HG03575 (cell line): Measurements from ENCODE around the gene SRPK2.
"Not testable (repeated sequence)": the region's sequence is repeated elsewhere in the genome, so short reads cannot be mapped to it uniquely, and the experiment has no call there.

Source experiments
- ATAC-seq: cut with Tn5 transposase; IDR thresholded peaks from one replicate; pipeline ENCODE4 v1.9.1; 2021; ENCODE audit not compliant: unreplicated experiment, insufficient number of reproducible peaks, low FRiP score; ENCODE audit errors: extremely low read depth

Gene SRPK2

DNA sequence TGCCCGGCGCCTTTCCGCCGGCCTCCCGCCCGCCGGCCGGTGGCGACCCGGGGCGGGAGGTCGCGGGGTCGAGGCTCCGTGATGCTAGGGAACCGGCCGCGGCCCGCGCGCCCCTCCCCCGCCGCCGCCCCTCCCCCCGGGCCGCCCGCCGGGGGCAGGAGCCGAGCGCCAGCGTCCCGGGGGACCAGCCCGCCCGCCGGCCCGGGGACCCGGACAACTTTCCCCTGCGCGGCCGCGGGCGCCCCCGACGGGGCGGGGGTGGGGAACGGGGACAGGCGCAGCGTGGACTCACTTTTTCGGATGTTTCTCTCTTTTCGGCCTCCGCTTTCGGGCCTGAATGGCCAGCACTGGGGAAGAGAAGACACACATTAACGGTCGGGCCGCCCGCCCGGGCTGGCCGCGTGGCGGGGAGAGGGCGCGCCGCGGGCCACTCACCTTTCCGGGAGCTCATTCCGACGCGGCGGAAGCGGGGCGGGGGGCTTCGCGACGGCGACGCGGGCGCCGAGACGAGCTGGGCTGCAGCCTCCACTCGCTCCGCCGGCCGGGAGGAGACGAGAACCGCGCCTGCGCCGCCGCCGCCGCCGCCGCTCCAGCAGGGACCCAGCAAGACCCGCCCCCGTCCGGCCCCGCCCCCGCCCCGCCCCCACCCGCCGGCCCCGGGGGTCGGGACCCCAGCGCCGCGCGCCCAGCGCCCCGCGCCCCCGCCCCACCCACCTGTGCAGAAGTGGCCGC, at the start of gene SRPK2:
SRPK2 (minus strand) TSS at position 566 of the 732 bp plus-strand sequence.
- no peak for ATAC-seq

DNA sequence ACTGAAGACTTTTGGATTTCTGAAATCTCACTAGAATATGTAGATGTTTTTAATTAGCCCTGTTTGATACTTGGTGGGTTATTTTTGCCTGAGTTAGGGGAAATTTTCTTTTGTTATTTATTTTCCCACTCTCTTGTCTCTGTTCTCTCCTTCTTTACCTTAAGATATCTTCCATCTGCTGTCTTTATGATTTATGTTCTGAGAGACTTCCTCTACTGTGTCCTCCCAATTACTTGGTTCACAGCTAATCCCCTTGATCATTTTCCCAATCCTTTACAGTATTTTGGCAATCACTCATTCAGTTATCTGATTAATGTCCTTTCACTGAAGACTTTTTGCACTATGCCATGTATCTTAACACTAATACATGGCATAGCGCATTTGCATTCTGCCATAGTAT, 49.5 kb upstream of the SRPK2 start:
- ATAC-seq: no peak

DNA sequence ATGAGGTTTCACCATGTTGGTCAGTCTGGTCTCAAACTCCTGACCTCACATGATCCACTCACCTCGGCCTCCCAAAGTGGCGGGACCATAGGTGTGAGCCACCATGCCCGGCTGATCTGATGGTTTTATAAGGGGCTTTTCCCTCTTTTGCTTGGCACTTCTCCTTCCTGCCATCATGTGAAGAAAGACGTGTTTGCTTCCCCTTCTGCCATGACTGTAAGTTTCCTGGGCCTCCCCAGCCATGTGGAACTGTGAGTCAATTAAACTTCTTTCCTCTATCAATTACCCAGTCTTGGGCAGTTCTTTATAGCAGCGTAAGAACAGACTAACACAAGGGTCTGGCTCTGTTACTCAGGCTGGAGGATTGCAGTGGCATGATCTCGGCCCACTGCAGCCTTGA, 48.6 kb upstream of the SRPK2 start:
- ATAC-seq: not testable (repeated sequence)

DNA sequence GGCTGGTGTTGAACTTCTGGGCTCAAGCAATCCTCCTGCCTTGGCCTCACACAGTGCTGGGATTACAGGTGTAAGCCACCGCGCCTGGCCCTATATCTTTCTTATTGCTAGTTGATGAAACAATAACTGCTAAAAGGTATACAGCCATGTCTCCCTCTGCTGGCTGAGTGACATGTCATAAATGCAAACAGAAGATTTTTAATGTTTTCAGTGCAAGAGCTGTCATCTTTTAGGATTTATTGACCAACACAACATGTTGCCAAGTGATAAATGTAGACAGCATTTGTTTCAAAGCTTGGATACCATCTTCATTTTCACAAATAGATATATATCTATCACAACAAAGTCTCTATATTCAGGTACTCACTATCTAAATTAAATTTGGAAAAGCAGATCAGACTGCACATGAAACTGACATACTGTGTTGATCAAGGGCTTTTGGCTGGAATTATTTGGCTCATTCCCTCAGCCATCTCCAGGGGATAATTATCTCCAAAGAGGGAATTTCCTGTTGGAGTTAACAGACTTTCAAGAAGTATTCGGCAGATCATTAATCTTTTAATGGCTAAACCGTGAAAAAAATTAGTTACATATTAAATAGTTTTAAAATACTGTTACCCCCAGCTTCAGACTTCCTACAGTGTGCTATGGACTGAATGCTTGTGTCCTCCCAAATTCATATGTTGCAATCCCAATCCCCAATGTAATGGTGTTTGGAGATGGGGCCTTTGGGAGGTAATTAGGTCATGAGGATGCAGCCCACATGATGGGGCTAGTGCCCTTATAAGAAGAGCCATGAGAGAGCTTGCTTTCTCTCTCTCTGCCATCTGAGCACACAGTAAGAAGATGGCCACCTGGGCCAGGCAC, 41.3 kb upstream of the SRPK2 start:
- no peak for ATAC-seq

DNA sequence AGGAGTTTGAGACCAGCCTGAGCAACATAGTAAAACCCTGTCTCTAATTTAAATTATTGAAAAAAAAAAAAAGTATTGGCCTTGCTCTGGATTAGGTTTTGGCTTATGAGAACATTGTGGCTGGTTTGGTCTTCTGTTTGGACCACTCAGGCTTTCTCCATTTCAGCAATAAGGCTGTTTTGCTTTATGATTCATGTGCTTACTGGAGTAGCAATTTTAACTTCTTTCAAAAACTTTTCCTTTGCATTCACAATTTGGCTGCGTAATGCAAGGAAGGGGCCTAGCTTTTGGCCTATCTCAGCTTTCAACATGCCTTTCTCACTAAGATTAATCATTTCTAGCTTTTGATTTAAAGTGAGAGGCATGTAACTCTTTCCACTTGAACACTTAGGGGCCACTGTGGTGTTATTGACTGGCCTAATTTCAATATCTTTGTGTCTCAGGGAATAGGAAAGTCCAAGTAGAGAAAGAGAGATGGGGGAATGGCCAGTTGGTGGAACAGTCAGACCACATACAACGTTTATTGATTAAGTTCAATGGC, 38.0 kb upstream of the SRPK2 start:
- ATAC-seq: no peak

GRCh38 chr7:105423987-105424386, 35.3 kb upstream of the SRPK2 start:
- ATAC-seq: no peak

DNA sequence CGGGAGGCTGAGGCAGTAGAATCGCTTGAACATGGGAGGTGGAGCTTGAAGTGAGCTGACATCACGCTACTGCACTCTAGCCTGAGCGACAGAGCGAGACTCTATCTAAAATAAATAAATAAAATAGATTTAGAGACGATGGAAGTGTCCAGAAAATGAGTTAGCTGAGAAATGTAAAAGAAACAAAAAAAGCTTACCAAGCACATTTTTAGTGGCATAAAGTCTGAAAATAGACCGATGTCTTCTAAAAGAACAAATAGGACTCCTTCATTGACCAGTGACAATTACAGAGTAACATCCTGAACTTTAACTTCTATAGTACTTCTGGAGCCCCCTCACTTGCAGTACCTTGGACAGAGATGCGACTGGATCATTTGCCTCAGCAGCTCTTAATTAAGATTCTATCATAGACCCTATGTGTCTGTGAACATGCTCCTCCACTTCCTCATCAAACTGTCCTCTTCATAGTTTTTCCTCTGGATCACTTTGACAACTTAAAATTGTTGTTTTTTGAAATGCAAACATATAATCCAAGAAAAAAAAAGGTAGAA, 25.2 kb upstream of the SRPK2 start:
- ATAC-seq: no peak

- not testable (repeated sequence) for ATAC-seq
Observed at GRCh38 chr7:105410774-105411173, 22.1 kb upstream of the SRPK2 start.

DNA sequence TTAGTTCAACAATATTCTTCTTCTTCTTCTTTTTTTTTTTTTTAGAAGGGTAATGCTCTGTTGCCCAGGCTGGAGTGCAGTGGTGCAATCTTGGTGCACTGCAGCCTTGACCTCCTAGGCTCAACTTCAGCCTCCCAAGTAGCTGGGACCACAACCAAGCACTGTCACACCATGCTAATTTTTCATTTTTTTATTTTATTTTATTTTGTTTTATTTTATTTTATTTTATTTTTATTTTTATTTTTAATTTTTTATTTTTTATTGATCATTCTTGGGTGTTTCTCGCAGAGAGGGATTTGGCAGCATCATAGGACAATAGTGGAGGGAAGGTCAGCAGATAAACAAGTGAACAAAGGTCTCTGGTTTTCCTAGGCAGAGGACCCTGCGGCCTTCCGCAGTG, 21.1 kb upstream of the SRPK2 start:
- not testable (repeated sequence) for ATAC-seq

GRCh38 chr7:105408791-105409410, 20.2 kb upstream of the SRPK2 start:
- no peak for ATAC-seq

- no peak for ATAC-seq
Observed at GRCh38 chr7:105403128-105403527, 14.4 kb upstream of the SRPK2 start.

GRCh38 chr7:105402221-105403095, 13.7 kb upstream of the SRPK2 start:
- ATAC-seq: no peak

DNA sequence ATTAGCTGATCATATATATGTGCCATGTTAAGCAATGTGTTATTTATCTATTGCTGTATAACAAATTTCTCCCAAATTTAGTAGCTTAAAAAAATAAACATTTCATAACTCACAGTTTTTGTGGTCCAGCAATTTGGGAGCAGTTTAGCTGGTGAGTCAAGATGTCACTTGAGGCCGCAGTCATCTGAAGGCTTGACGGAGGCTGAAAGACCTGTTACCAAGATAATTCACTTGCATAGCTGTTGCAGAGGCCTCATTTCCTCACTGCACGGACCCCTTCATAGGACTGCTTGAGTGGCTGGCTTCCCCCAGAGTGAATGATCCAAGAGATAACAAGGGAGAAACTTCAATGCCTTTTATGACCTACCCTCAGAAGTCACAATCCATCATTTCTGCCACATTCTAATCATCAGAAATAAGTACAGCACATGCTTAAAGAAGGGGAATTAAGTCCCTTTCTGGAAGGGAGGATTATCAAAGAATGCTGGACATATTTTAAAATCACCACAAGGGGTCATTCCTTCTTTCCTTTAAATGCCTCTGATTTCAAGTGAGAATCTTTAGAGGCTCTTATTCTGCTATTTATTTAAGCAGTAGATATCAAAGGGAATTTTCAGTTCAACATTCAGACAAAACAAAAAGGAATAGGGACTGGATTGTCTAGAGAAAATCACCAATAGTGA, 10.5 kb upstream of the SRPK2 start:
- no peak for ATAC-seq

GRCh38 chr7:105396566-105396965, 7.8 kb upstream of the SRPK2 start:
- no peak for ATAC-seq

- no peak for ATAC-seq
Observed at GRCh38 chr7:105391429-105391828, 2.7 kb upstream of the SRPK2 start.

- ATAC-seq: no peak
Observed at GRCh38 chr7:105389889-105390288, 1.2 kb upstream of the SRPK2 start.

DNA sequence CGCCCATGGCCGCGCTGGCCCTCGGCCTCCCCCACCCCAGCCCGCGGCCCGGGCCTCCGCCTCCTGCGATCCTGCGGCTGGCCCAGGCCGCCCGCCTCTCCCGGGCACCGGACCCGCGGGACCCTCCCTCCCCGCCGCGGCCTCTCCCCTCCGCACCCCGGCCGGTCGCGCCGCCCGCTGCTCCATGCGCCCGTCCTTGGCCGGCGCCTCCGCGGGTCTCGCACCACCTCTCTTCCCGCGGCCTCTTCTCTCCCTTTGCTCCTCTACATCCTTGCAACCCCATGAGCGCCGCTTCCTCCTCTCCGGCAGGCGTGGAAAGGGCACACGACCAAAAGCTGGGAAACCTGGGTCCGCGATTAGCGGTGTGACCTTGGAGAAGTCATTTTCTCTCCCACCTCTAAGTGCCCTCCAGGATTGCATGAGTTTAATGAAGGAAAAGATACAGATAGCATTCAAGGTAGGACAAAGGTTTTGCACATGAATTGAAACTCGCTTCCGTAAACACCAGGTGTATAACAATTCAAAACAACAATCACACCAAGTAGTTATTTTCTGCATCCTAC, 448 bp upstream of the SRPK2 start:
- ATAC-seq: no peak
